ENCODE results near the gene LCE1D.
A peak's percentile ranks its signal among the peaks of the same experiment; 100 is the strongest.

LCE1D gene

DNA sequence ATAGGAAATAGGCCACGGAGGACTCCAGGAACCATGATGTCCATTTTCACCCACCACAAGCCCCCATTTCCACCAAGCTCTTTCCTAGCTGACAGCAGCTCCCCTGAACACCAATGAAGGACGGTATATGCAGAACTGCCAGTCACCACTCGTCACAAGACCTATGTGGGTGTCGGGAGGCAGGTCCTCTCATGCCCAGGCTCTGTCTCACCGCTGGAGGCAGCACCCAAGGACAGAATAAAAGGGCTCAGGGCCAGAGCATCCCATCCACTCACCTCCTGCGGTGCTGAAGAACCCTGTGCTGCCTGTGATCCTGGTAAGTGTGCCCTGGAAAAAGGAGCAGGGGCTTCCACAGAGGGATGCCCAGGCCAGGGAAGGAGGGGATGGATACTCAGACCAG is 21.6 kb upstream of the LCE1D start, which contains the start of gene LCE1F:
TSS of gene LCE1F (plus strand) at position 266 of the 400 bp plus-strand sequence. CDS start 1,232 bp downstream, outside the sequence.
- H3K4me1 ChIP-seq (ENCODE audit: low read depth, poor library complexity, severe bottlenecking) = no peaks in the 10 kb centered on the region

DNA sequence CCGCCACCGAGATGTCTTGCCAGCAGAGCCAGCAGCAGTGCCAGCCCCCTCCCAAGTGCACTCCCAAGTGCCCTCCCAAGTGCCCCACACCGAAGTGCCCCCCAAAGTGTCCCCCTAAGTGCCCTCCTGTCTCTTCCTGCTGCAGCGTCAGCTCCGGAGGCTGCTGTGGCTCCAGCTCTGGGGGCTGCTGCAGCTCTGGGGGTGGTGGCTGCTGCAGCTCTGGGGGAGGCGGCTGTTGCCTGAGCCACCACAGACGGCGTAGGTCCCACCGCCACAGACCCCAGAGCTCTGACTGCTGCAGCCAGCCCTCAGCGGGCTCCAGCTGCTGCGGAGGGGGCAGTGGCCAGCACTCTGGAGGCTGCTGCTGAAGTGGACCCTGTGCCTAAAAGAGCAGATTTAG is 20.2 kb upstream of the LCE1D start:
- no peaks in the 10 kb centered on the region for H3K36me3 ChIP-seq (ENCODE audit: insufficient read depth)
- no peaks in the 10 kb centered on the region for H3K27me3 ChIP-seq (ENCODE audit: insufficient read depth, low read depth)
- TF ChIP-seq, protein P1, sequence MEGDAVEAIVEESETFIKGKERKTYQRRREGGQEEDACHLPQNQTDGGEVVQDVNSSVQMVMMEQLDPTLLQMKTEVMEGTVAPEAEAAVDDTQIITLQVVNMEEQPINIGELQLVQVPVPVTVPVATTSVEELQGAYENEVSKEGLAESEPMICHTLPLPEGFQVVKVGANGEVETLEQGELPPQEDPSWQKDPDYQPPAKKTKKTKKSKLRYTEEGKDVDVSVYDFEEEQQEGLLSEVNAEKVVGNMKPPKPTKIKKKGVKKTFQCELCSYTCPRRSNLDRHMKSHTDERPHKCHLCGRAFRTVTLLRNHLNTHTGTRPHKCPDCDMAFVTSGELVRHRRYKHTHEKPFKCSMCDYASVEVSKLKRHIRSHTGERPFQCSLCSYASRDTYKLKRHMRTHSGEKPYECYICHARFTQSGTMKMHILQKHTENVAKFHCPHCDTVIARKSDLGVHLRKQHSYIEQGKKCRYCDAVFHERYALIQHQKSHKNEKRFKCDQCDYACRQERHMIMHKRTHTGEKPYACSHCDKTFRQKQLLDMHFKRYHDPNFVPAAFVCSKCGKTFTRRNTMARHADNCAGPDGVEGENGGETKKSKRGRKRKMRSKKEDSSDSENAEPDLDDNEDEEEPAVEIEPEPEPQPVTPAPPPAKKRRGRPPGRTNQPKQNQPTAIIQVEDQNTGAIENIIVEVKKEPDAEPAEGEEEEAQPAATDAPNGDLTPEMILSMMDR (conservative IDR thresholded peaks at IDR 0.05; ENCODE audit: low read depth, low read length) = no peak
- H3K4me3 ChIP-seq (IDR thresholded peaks at IDR 0.05; ENCODE audit: insufficient read depth, low read depth, low read length) = no peak overlapping the region
- H3K4me2 ChIP-seq = no peak overlapping the region
- H3K79me2 ChIP-seq (ENCODE audit: insufficient read depth, low read depth) = no peaks in the 10 kb centered on the region
- no peaks in the 10 kb centered on the region for H3K4me1 ChIP-seq (ENCODE audit: low read depth, poor library complexity, severe bottlenecking)
- H3K27ac ChIP-seq = no peak overlapping the region
- H4K20me1 ChIP-seq (ENCODE audit: insufficient read depth) = no peaks in the 10 kb centered on the region
- no peak overlapping the region for H2AFZ ChIP-seq (ENCODE audit: low read depth)
- H3K9ac ChIP-seq = no peak overlapping the region

More for the DNA sequence above, 21.6 kb upstream of the LCE1D start, which contains the start of gene LCE1F:
- no peaks in the 10 kb centered on the region for H3K79me2 ChIP-seq (ENCODE audit: insufficient read depth, low read depth)
- H3K27ac ChIP-seq = no peak within 1 kb of the TSS
- no peak within 1 kb of the TSS for H3K4me3 ChIP-seq (IDR thresholded peaks at IDR 0.05; ENCODE audit: insufficient read depth, low read depth, low read length)
- TF ChIP-seq, protein P1 (conservative IDR thresholded peaks at IDR 0.05; ENCODE audit: low read depth, low read length) = no peak
- no peaks in the 10 kb centered on the region for H3K27me3 ChIP-seq (ENCODE audit: insufficient read depth, low read depth)
- no peak within 1 kb of the TSS for H3K9ac ChIP-seq
- H3K36me3 ChIP-seq (ENCODE audit: insufficient read depth) = no peaks in the 10 kb centered on the region
- no peak within 1 kb of the TSS for H2AFZ ChIP-seq (ENCODE audit: low read depth)
- no peaks in the 10 kb centered on the region for H4K20me1 ChIP-seq (ENCODE audit: insufficient read depth)
- H3K4me2 ChIP-seq = no peak within 1 kb of the TSS

DNA sequence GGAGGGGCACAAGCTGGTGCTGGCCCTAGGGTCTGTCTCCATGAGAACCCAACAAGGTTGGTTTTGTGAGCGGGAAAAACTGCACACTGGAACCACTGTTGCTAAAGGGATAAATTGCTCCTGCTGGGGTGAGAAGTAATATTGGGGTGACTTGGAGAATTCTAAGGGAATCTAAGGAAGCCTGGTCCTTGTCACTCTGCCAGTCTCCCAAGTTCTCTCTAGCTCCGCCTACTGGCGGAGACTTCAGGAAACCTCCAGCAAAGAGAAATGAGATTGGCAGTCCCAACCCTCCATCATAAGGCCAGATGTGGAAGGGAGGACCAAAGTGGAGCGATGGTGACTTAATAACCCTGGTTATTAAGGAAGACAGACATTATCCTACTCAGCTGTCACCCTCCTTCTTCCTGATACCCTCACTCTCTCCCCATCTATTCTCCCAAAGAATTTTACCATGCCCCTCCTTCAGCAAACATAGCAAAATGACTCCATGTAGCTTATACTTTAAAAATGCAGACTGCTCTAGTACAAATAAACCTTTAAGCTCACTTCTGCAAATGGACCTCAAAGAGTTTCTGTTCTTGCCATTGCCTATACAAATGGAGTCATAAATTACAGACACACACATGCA is 18.9 kb upstream of the LCE1D start:
- Histone ChIP-seq H3K36me3 (ENCODE audit: insufficient read depth) (no peaks in the 10 kb centered on the region), H3K27ac (no peak overlapping the region), H3K4me1 (ENCODE audit: low read depth, poor library complexity, severe bottlenecking) (no peaks in the 10 kb centered on the region), H3K27me3 (ENCODE audit: insufficient read depth, low read depth) (no peaks in the 10 kb centered on the region), H3K4me2 (no peak overlapping the region), H3K9ac (no peak overlapping the region), H3K4me3 (IDR thresholded peaks at IDR 0.05; ENCODE audit: insufficient read depth, low read depth, low read length) (no peak overlapping the region), H3K79me2 (ENCODE audit: insufficient read depth, low read depth) (no peaks in the 10 kb centered on the region), H4K20me1 (ENCODE audit: insufficient read depth) (no peaks in the 10 kb centered on the region), H2AFZ (ENCODE audit: low read depth) (no peak overlapping the region)
- TF ChIP-seq, protein P1 (conservative IDR thresholded peaks at IDR 0.05; ENCODE audit: low read depth, low read length) = peak; percentile 73

DNA sequence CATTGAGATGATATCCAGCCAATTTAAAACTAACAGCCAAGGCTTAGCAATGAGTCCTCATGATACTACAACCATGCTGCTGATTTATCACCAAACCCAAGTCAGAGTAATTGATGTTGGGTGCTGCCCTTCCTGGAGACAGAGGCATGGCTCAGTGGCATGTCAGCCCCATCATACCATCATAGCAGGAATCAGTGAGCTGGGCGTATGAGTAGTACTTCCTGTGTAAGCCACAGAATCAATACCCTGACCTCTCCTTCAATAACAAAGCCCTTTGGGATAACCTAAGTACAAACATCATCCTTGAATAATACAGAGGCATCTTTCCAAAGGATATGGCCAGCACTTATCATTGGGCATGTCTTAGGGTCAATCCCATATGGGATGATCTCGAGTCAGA is 13.4 kb upstream of the LCE1D start:
- H3K27me3 ChIP-seq (ENCODE audit: insufficient read depth, low read depth) = no peaks in the 10 kb centered on the region
- no peak overlapping the region for H2AFZ ChIP-seq (ENCODE audit: low read depth)
- H3K79me2 ChIP-seq (ENCODE audit: insufficient read depth, low read depth) = no peaks in the 10 kb centered on the region
- H3K27ac ChIP-seq = no peak overlapping the region
- no peak overlapping the region for H3K4me3 ChIP-seq (IDR thresholded peaks at IDR 0.05; ENCODE audit: insufficient read depth, low read depth, low read length)
- TF ChIP-seq, protein P1 (conservative IDR thresholded peaks at IDR 0.05; ENCODE audit: low read depth, low read length) = no peak
- H3K9ac ChIP-seq = no peak overlapping the region
- no peaks in the 10 kb centered on the region for H4K20me1 ChIP-seq (ENCODE audit: insufficient read depth)
- H3K4me2 ChIP-seq = no peak overlapping the region
- no peaks in the 10 kb centered on the region for H3K36me3 ChIP-seq (ENCODE audit: insufficient read depth)
- H3K4me1 ChIP-seq (ENCODE audit: low read depth, poor library complexity, severe bottlenecking) = no peaks in the 10 kb centered on the region

Measured in KMS-11 (cell line).